ENCODE data around the gene ZNF182.
"Not testable (repeated sequence)": the region's sequence is repeated elsewhere in the genome, so short reads cannot be mapped to it uniquely, and the experiment has no call there.

ZNF182 gene

DNA sequence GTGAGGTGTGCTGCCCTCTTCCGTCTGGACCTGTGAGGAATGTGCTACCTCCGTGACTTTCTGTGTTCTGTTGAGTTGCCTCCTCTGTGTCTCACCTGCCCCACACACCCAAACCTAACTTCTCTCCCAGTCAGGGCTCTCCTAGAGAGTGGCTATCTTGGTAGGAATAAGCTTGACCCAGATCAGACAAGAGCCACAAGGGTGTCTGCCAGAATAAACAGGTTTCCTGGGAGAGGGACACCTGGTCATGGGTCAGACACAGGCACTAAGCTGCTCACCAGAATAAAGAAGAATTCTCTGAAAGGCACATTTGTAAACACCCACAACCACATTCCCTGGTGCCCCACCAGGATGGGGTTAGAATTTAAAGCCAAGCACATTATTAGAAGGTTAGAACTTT, 11.1 kb downstream of the ZNF182 start:
- FAIRE-seq = no peak

DNA sequence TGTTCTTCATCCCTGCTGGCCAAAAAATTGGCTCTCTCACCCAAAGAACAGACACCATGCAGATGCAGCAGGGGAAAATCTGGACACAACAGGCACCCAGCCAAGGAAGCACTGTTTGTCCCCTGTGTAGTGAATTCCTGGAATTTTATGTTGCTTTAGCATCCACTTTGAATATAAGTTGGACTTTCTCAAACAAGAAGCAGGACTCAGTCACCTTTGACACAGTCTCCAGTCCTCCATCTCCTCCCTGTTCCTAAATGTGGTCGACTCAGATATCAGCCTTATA, 11.8 kb downstream of the ZNF182 start:
- no peak for FAIRE-seq

DNA sequence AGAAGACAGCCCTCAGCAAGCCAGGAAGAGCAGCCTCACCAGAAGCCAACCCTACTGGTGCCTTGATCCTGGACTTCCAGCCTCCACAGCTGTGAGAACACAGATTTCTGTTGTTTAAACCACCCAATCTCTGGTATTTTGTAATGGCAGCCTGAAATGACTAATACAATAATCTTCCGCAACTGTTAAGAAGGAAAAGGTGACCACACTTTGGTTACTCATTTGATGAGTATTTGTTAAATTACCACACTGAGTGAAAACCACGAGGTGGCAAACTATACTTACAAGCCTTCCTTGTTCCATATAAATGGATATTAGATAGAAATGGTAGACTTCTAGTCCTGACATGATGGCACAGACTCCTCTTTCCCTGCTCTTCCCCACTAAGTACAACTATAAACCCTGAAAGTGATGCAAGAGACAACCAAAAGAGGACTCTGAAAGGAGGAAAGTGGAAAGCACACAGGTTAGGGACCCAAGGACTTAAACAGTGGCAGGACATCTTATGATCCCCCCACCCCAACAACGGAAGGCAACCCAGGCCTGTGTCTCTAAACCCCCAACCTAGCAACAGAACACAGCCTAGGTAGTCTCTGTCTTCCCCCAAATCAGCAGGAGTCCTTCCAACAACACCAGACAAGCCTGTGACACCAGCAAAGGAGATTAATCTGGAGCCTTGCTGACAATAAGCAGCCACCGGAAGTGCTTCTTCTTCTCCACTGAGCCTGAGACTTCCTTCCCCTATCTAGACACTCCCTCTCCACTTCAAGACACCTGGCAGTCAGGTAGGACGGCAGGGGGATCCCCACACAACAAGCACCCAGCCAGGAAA, 12.3 kb downstream of the ZNF182 start:
- FAIRE-seq = no peak

DNA sequence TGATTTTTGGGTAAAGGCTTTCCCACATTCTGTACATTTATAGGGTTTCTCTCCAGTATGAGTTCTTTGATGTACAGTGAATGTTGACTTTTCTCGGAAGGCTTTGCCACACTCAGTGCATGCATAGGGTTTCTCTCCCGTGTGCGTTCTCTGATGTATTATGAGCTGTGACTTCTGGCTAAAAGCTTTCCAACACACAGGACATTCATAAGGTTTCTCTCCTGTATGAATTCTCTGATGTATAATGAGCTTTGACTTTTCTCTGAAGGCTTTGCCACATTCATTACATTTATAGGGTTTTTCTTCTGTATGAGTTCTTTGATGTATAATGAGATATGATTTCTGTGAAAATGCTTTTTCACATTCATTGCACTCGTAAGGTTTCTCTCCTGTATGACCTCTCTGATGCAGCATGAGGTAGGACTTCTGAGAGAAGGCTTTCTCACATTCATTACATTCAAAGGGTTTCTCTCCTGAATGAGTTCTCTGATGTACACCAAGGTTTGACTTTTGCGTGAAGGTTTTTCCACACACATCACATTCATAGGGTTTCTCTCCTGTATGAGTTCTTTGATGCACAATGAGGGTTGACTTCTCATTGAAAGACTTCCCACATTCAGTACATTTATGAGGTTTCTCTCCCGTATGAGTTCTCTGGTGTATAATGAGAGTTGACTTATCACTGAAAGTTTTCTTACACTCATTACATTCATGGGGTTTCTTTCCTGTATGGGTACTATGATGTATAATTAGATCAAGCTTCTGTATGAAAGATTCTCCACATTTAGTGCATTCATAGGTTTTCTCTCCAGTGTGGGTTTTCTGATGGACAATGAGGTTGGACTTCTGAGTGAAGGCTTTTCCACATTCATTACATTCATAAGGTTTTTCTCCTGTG, 27.3 kb downstream of the ZNF182 start:
- no peak for FAIRE-seq

GRCh38 chrX:47973235-47973634, 30.6 kb downstream of the ZNF182 start:
- FAIRE-seq = no peak

DNA sequence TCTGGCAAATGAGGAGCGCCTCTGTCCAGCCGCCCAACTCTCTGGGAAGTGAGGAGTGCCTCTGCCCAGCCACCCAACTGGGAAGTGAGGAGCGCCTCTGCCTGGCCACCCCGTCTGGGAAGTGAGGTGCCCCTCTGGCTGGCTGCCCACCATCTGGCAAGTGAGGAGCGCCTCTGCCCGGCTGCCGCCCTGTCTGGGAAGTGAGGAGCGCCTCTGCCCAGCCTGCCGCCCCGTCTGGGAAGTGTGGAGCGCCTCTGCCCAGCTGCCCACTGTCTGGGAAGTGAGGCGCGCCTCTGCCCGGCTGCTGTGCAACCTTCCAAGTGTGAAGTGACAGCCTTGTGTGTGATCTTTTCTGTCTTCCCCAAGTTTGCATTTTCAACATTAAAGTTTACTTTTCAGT, 38.3 kb downstream of the ZNF182 start:
- FAIRE-seq = not testable (repeated sequence)

GRCh38 chrX:47961830-47962229, 42.0 kb downstream of the ZNF182 start:
- FAIRE-seq = not testable (repeated sequence)

DNA sequence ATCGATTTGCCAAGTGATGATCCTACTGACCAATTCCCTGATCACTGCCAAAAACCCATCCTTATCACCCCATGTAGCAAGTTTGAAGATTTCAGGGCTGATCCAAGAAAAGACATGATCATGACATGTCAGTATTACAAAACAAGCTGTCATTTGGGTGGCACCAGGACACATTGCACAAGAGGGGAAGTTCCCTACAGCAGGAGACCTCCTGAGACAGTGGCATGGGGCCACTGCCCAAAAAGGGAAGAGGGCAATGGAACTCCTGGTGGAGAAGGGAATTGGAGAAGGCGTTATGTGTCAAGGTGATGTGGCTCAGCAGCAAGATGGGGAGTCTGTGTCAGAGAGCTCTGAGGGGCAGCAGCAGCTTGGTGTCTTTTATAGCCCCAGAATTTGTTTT, 43.4 kb downstream of the ZNF182 start:
- FAIRE-seq = no peak

- FAIRE-seq = no peak
Observed at GRCh38 chrX:47958761-47959342, 44.9 kb downstream of the ZNF182 start.

GRCh38 chrX:47958206-47958605, 45.6 kb downstream of the ZNF182 start:
- not testable (repeated sequence) for FAIRE-seq

DNA sequence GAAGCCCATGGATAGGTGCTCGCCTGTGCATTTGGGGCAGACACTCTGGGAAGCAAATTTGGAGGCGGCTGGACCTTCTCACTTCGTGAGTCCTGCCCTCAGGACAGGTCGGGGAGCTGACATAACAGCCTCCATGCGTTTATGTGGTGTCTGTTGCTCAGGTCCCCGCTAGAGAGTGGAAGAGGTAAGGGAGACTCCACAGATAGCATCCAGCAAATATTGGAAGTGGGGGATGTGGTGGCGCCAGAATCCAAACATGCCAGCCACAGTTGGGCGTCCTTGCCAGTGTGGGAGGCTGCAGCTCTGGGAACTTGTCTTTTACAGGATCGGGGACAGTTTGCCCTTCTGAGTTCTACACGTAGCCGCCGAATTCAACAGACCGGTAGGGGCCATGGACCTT, 47.8 kb downstream of the ZNF182 start:
- FAIRE-seq = no peak

DNA sequence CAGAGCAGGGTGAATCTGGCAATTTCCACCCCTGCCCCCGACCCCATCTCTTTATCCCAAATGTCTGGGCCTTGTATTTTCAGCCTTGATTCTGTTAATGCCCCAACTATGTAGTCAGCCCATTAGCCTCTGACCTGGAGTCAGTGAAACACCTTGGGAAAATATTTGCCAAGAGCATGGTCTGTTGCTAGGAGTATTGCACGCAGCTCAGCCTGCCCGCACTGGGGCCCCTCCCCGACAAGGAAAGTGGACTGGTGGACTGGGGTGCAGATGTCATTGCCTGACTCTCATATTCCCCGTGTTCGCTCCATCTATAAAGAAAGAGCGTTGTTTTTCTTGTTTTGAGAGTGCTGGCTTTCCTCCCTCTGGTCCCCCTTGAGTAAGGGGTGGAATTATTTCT, 48.5 kb downstream of the ZNF182 start:
- FAIRE-seq = not testable (repeated sequence)

DNA sequence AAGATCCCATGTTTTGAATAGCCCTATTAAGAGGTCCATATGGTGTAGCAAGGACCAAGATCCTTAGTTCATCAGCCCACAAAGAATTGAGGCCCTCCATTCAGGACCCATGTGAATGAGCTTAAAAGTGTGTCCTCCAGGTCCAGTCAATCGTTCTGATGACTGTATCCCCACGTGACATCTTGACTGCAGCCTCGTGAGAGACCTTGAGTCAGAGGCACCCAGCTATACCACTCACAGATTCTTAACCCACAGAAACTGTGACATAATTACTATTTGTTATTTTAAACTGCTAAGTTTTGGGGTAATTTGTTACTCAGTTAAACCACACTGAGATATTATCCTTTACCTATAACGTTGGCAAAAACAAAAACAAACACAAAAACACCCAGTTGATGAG, 62.4 kb downstream of the ZNF182 start:
- FAIRE-seq = no peak

DNA sequence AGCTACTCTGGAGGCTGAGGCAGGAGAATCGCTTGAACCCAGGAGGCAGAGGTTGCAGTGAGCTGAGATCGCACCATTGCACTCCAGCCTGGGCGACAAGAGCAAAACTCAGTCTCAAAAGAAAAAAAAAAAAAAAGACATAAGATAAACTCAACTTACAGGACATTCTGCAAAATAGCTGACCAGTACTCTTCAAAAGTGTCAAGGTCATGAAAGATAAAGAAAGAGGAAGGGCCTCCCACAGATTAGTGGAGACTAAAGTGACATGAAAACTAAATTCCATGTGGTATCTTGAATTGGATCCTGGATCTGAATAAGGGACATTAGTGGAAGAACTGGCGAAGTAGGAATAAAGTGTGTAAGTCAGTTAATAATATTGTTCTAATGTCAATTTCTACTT, 63.3 kb downstream of the ZNF182 start:
- no peak for FAIRE-seq

GRCh38 chrX:47936940-47937317, 66.9 kb downstream of the ZNF182 start:
- FAIRE-seq = no peak

DNA sequence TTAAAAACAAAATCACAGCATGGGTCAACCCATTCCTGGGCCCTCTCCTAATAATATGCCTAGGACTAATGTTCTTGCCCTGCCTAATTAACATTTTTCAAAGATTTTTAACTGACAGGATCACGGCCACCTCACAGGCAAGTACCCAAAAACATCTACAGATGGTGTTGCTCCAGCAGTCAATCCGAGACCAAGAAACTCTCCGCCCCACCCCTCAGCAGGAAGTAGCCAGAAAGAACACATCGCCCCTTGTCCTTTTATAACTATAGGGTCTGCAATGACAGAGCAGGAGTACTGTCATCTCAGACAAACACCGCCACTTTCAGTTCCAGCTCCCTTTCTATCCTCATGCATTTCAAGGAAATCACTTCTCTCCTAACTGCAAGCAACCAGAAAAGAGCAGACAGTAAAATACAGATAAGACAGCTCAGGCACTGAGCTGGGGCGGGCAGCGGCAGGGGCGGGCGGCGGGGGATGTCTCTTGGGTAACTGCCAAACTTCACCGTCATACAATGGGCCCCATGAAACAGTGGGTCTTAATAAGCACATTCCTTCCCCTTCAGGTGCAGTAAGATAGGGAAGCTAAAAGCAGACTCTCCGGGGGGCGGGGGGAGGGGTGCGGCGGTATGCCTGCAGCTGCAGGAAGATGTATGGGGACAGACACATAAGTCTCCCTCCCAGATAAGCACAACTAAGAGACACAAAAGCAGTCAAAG, 67.4 kb downstream of the ZNF182 start:
- FAIRE-seq = no peak

- no peak for FAIRE-seq
Observed at GRCh38 chrX:47933946-47934345, 69.8 kb downstream of the ZNF182 start.

- not testable (repeated sequence) for FAIRE-seq
Observed at GRCh38 chrX:47931970-47932369, 71.8 kb downstream of the ZNF182 start.

GRCh38 chrX:47927212-47927611, 76.6 kb downstream of the ZNF182 start:
- no peak for FAIRE-seq

Measured in G401.6 (cell line).